NCI-H774 (cell line): ENCODE measurements around the gene WDR82.
A peak's percentile ranks its signal among the peaks of the same experiment; 100 is the strongest.

Experiments
- DNase-seq: peaks from one replicate; lab custom pipeline; 2025; lab: John Stamatoyannopoulos, UW

WDR82 gene

GRCh38 chr3:52278510-52279069, at the start of gene WDR82:
TSS of gene WDR82 (minus strand) at chr3:52278649. CDS start at chr3:52278361, 288 bp downstream.
- DNase-seq = peak; percentile 77

- no peak for DNase-seq
These were observed 49.2 kb upstream of the WDR82 start for GRCh38 chr3:52327486-52328290.

GRCh38 chr3:52326976-52327375, 48.5 kb upstream of the WDR82 start:
- DNase-seq = no peak

- no peak for DNase-seq
These were observed 47.2 kb upstream of the WDR82 start for GRCh38 chr3:52325686-52326085.

GRCh38 chr3:52324676-52325075, 46.2 kb upstream of the WDR82 start:
- no peak for DNase-seq

GRCh38 chr3:52323526-52324295, 45.3 kb upstream of the WDR82 start:
- DNase-seq = no peak

GRCh38 chr3:52322466-52322865, 44.0 kb upstream of the WDR82 start:
- DNase-seq = no peak

- no peak for DNase-seq
These were observed 43.0 kb upstream of the WDR82 start for GRCh38 chr3:52321481-52321880.

- no peak for DNase-seq
These were observed 41.6 kb upstream of the WDR82 start for GRCh38 chr3:52319921-52320595.

- no peak for DNase-seq
These were observed 39.9 kb upstream of the WDR82 start for GRCh38 chr3:52318186-52318816.

- peak; percentile 40 for DNase-seq
These were observed 39.0 kb upstream of the WDR82 start for GRCh38 chr3:52317208-52318000.

GRCh38 chr3:52315977-52316764, 37.7 kb upstream of the WDR82 start, which contains the start of gene DNAH1:
TSS of gene DNAH1 (plus strand) at chr3:52316319. CDS start at chr3:52322443, 6,124 bp downstream.
- no peak for DNase-seq

- no peak for DNase-seq
These were observed 36.6 kb upstream of the WDR82 start for GRCh38 chr3:52315006-52315405.

GRCh38 chr3:52314489-52314888, 36.0 kb upstream of the WDR82 start:
- no peak for DNase-seq

GRCh38 chr3:52313774-52314188, 35.3 kb upstream of the WDR82 start:
- DNase-seq = no peak

GRCh38 chr3:52313188-52313773, 34.8 kb upstream of the WDR82 start:
- DNase-seq = no peak

- peak; percentile 90 for DNase-seq
These were observed 33.2 kb upstream of the WDR82 start for GRCh38 chr3:52311576-52312119.

GRCh38 chr3:52310861-52311575, 32.6 kb upstream of the WDR82 start:
- no peak for DNase-seq

GRCh38 chr3:52308308-52308707, 29.9 kb upstream of the WDR82 start:
- DNase-seq = no peak
